Measurements from ENCODE around the gene IL12B.
"Not testable (repeated sequence)": the region's sequence is repeated elsewhere in the genome, so short reads cannot be mapped to it uniquely, and the experiment has no call there.

Gene IL12B

DNA sequence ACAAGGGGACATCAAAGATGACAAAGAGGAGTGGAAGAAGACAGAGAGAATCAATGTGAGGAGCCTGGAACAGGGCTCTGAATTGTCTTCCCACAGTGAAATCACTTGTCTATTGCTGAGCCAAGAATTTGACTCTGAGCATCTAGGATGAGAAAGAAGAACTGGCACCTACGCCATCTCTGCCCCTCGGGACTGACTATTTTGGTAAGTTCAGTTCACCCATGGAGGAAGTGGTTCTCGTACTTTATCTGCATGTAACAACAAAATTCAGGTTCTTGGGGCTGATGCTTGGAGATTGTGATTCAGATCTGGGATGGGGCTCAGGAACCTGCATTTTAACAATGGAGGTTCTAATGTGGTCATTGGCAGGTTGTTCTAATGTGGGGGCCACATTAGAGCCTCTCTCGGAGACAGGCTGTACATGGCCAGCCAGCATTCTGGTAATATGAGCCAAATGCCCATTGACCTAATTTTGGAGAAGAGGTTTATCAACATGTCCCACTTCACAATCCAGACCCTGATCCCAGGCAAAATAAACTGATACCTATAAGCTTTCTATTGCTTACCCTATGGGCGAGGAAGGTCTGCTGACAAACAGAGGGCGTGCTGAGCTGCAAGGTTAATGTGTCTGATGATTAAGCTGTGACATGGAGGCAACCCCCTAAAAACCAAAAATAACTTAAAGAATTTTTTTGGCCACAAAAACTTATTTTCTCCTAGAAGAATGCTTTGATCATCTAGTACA lies 2.7 kb upstream of the IL12B start:
- no peak for DNase-seq

DNA sequence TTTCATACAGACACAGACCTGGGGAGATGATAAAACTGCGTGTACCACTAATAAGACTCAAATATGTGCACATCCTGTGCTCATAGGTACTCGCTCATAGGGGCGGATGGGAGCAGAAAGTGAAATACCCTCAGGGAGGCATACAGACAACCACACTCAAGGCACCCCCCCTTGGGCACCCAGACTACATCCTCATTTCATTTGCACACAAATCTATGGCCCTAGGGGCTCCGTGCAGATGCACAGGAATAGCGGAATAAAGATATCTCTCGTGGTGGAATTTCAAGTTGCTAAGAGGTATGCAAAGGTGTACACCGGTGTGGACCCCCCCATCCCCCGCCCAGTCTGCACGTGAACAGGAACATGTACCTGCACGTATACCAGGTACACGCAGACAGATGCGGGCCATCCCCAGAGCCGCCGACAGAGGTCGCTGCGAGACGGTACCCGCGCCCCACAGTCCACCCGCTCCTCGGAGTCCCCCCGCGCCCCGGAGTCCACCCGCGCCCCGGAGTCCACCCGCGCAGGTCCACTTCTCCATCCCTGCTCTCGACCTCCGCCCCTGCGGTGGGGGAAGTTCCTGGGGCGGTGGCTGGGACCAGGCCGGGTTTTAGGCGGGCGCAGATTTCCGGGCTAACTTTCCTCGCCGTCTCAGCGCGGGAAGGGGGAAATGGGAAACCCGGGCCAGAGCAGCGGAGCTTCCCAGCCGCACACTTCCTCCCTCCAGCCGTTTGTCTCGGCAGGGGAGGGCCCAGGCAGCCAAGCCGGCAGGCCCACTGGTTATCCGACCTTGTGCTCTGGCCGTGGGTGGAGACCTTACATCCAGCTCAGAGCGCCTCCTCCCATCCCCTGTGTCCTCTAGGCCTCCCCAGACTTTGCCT lies 1.0 kb upstream of the IL12B start:
- peak; percentile 35 for DNase-seq

DNA sequence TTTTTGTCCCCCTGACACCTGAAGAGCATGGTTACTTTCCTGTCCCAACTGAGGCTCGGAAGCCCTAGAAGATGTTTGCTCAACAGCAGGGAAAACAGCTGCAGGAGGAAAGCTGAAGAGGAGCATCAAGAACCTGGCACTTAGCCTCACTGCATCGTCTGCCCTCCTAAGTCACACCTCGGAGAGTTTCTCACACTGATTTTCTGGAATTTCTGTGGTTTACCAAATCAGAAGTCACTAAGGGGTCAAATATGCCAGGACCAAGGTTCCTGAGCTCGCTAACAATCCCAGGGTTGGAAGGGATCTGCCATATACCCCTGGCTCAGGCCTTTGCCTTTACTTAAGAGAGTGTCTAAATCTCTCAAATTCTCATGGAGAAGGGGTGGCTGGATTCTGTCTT lies 5.3 kb downstream of the IL12B start:
- no peak for DNase-seq

DNA sequence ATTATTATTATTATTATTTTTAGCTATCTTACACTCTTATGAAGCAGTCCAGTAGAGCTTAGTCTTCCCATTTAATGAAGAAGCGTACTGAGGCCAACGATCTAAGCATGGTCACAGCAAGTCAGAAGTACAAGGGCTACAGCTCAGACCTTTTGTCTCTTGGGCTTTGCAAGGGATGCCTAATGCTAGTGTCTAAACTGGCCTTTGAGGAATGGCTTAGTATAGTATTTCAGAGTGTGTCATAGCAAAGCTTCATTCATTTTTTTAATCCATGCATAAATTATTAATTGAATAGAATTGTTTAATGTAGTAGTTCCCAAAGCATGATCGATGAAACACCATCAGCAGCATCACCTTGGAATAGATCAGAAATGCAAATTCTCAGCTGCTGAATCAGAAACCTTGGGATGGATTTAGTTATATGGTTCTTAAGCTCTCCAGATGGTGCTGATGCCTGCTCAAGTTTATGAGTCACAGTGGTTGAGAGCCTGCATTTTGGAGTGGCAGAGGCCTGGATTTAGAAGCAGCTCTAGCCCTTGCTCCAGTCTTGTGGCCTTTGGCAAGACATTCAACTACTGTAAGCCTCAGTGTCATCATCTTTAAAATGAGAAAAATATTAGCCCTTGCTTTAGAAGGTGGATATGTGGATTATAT lies 6.1 kb downstream of the IL12B start:
- DNase-seq = peak; percentile 79

DNA sequence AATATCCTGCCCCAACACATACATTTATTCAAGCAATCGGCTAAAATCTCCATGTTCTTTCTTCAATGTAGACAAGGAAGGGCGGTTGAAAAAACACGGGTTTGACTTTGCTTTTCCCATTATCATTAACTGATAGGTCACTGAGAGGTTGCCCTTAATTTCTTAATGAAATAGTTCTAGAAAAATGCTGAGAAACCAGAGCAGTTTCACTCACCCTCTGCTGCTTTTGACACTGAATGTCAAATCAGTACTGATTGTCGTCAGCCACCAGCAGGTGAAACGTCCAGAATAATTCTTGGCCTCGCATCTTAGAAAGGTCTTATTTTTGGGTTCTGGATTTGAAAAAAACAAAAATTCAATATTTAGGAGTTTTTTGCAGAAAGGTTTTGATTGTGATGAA lies 8.1 kb downstream of the IL12B start:
- no peak for DNase-seq

DNA sequence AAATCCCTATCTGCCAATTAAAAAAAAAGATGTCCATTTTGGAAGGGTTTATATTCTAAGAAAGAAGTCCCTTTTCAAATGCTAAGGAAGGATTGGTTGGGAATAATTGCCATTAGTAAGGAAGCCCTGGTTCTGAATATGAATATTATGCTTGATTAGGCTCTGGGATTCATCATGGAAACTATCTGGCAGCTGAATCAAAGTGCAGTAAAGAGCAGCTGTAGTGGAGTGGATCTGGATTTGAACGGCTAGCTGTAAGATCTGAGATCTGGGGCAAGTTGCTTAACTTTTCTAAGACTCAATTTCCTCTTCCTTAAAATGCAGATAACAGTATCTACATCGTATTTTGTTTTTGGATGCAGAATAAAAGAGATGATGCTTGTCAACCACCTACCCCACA lies 10.5 kb downstream of the IL12B start:
- DNase-seq = no peak

DNA sequence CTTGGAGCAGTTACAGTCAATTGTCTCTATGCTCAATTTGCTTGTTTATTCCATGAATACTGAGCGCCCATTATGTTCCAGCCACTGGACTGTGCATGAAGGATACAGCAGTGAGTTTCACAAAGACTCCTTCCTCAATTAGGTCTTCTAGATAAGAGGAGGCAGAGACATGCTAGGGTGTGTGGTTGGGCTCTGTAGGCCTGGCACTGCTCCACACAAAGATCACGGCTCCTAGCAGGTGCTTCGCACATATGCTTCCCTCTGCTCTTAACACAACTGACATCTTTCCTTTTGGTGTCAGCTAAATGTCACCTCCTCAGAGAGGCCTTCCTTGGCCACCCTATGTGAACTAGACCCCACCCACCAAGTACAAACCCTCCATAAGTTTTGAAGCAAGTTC lies 10.9 kb downstream of the IL12B start:
- DNase-seq = no peak

DNA sequence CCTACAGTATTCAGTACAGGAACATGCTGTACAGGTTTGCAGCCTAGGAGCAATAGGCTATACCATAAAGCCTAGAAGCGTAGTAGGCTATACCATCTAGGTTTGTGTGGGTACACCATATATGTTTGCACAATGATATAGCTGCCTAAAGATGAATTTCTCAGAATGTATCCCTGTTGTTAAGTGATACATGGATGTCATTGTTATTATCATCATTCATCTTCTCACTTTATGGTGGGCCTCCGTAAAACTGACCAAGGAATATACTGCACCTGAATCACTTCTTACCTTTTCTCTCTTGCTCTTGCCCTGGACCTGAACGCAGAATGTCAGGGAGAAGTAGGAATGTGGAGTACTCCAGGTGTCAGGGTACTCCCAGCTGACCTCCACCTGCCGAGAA lies 11.8 kb downstream of the IL12B start:
- DNase-seq = no peak

GRCh38 chr5:159317849-159318248 lies 12.4 kb downstream of the IL12B start:
- no peak for DNase-seq

- peak; percentile 48 for DNase-seq
Measured at GRCh38 chr5:159316519-159317383, 13.5 kb downstream of the IL12B start.

DNA sequence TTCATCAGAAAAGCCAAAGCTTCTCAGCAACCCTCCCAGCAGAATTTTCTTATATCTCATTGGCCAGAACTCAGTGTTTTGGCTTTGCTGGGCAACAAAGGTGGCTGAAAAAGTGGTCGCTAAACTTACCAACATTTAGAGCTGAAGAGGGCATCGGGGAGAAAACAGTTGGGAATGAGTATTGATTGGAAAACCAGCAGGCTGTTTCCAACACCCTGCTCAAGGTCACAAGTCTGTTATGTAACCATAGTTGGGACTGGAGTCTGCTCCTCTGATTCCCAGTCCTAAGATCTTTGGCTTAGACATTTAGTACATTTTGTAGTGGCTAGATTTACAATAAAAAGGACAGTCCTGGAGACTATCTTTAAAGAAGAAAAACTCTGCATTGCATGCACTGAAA lies 17.1 kb downstream of the IL12B start:
- no peak for DNase-seq

- no peak for DNase-seq
Measured at GRCh38 chr5:159311063-159311462, 19.2 kb downstream of the IL12B start.

GRCh38 chr5:159310511-159310910 lies 19.8 kb downstream of the IL12B start:
- no peak for DNase-seq

DNA sequence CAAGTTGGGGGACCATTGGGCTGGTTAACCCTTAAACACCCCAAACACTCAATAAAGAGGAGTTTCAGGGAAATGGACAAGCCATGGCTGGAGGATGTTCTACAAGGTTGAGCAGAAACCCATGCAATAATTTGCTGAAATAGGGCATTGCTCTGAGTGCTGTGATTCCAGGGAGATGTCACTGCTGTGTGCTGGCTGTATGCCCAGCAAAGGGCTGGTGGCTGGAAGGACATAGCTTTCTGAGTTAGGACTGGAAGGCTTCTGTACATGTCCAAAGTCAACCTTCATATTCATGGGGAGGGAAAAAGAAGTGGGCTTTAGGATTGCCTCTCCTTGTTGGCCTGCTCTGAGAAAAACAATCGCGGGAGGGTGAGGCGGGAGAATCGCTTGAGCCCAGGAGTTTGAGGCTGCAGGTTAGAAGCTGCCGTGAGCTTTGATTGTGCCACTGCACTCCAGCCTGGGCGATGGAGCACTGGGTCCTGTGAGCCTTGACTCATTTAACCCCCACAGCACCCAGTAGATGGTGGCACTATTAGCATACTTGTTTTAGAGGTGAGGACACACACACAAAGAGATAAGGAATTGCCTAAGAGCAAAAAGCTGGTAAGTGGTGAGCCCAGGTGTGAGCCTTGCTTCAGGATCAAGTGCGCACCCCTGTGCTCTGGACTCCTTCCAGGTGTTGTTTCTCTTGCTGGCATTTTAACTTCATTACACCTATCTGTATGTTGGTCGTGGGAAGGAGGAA lies 20.4 kb downstream of the IL12B start:
- no peak for DNase-seq

- no peak for DNase-seq
Measured at GRCh38 chr5:159304961-159305595, 25.2 kb downstream of the IL12B start.

DNA sequence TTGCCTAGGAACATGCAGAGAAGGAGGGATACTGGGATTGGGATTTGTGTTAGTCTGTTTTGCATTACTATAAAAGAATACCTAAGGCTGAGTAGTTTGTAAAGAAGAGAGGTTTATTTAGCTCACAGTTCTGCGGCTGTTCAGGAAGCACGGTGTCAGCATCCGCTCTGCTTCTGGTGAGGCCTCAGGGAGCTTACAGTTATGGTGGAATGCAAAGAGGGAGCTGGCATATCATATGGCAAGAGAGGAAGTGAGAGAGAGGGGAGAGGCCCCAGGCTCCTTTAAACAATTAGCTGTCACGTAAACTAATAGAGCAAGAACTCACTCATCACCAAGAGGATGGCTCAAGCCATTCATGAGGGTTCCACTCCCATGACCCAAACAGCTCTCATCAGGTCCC lies 27.0 kb downstream of the IL12B start:
- no peak for DNase-seq

- not testable (repeated sequence) for DNase-seq
Measured at GRCh38 chr5:159301929-159302860, 28.1 kb downstream of the IL12B start.

GRCh38 chr5:159301466-159301865 lies 28.8 kb downstream of the IL12B start:
- DNase-seq = peak; percentile 17

- not testable (repeated sequence) for DNase-seq
Measured at GRCh38 chr5:159297300-159297699, 33.0 kb downstream of the IL12B start.

DNA sequence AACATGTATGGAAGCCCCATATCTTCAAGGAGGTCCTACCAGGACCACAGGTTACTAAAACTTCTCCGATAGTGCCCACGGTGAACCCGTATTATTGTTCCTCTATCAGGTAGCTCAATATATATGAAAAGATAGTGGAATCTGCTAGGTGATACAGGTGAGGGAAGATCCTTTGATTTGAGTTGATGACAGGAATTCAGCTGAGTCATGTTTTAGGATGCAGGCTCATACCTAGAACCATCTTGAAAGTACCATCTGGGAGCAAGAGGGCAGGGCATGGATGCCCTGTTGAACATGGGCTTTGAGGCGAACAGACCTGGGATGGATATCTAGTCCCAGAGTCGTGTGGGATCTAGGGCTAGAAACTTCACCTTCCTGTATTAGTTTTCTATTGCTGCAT lies 35.4 kb downstream of the IL12B start:
- no peak for DNase-seq
